GM12878 (cell line): ENCODE measurements around the gene ADAMTSL5. TPM values are rescaled to one million over a fixed set of nuclear protein-coding genes. Genes with fewer than 3 reads are reported as not detected.
"Not testable (repeated sequence)": the region's sequence is repeated elsewhere in the genome, so short reads cannot be mapped to it uniquely, and the experiment has no call there.

Experiments used
- ATAC-seq: fragments of 200-7000 bp; cut with Tn5 transposase; 3 replicates; pipeline ENCODE4 v1.9.1; 2020; ENCODE audit warnings: mild to moderate bottlenecking, moderate library complexity
- BruUV-seq: library from RNA; stranded (reverse); fragments of 400-500 nt; replicated peaks from 2 replicates; lab custom pipeline; 2021; lab: Mats Ljungman, UMichigan
- CTCF ChIA-PET: fragments of 300-600 bp; sonication (Branson Sonifier 250); formaldehyde crosslinking; extraction: SDS; loops from one replicate; lab custom pipeline; 2021; ENCODE audit warnings: inconsistent platforms; lab: Yijun Ruan, JAX
- POLR2A ChIA-PET: fragments of 350-600 bp; formaldehyde crosslinking; extraction: SDS; loops from one replicate; lab custom pipeline; 2021; ENCODE audit warnings: inconsistent platforms; lab: Charles Lee
- RAD21 ChIA-PET: fragments of 300-600 bp; sonication (Branson Sonifier 250); formaldehyde crosslinking; loops from one replicate; lab custom pipeline; 2023; ENCODE audit warnings: antibody characterized with exemption; ENCODE audit not compliant: unreplicated experiment; lab: Charles Lee
- SMC1A ChIA-PET: fragments of 300-600 bp; sonication (Branson Sonifier 250); formaldehyde crosslinking; loops from one replicate; lab custom pipeline; 2023; ENCODE audit not compliant: unreplicated experiment, uncharacterized antibody; lab: Charles Lee
- DNase-seq: peaks from one replicate; pipeline ENCODE4 v3.0.0-alpha.2; 2011; ENCODE audit warnings: low read depth, low spot score
- FAIRE-seq: peaks from 3 replicates; lab custom pipeline; 2011; peaks lifted over from hg19 to GRCh38; lab: Jason Lieb, UNC
- H2AFZ ChIP-seq: 2 replicates; pipeline ENCODE4 v1.6.0; 2011; ENCODE audit warnings: low read depth, low read length, control low read depth; ENCODE audit not compliant: control insufficient read depth
- H3K27ac ChIP-seq: 2 replicates; pipeline ENCODE4 v1.5.1; 2011; ENCODE audit warnings: control low read depth; ENCODE audit not compliant: control insufficient read depth, insufficient read depth
- H3K27me3 ChIP-seq, 2 experiments: replicated peaks in 1 of 2; 2 replicates each; pipeline versions ENCODE4 v1.6.0 to v1.6.1; 2011; ENCODE audit warnings: low read length in 1 of 2; ENCODE audit not compliant: control insufficient read depth in 2 of 2, insufficient read depth in 2 of 2
- H3K36me3 ChIP-seq, 2 experiments: 2 replicates each; pipeline ENCODE4 v1.5.1; 2011; ENCODE audit warnings: low read length in 1 of 2; ENCODE audit not compliant: control insufficient read depth in 2 of 2, insufficient read depth in 2 of 2
- H3K4me1 ChIP-seq: 2 replicates; pipeline ENCODE4 v1.6.1; 2011; ENCODE audit warnings: mild to moderate bottlenecking, low read length, moderate library complexity, mixed read lengths; ENCODE audit not compliant: control insufficient read depth, insufficient read depth
- H3K4me2 ChIP-seq: 2 replicates; pipeline ENCODE4 v1.6.0; 2011; ENCODE audit warnings: control low read depth; ENCODE audit not compliant: control insufficient read depth, insufficient read depth
- H3K4me3 ChIP-seq: fragments of 200-600 bp; sonication (generic); 2 replicates; pipeline ENCODE4 v1.5.1; 2016
- H3K79me2 ChIP-seq: 2 replicates; pipeline ENCODE4 v1.6.0; 2011; ENCODE audit warnings: low read length; ENCODE audit not compliant: control insufficient read depth, insufficient read depth
- H3K9ac ChIP-seq: 2 replicates; pipeline ENCODE4 v1.8.0; 2011; ENCODE audit warnings: low read length, control low read depth, mixed read lengths; ENCODE audit not compliant: control insufficient read depth, insufficient read depth
- H3K9me3 ChIP-seq: replicated peaks from 3 replicates; pipeline ENCODE4 v1.5.1; 2011; ENCODE audit warnings: mild to moderate bottlenecking, low read length; ENCODE audit not compliant: control insufficient read depth, insufficient read depth
- H4K20me1 ChIP-seq: 2 replicates; pipeline ENCODE4 v1.6.0; 2011; ENCODE audit not compliant: control insufficient read depth, insufficient read depth
- BCLAF1 ChIP-seq: fragments of 450-650 bp; IDR thresholded peaks from 2 replicates; pipeline ENCODE4 v1.6.1; 2017; ENCODE audit warnings: antibody characterized with exemption, mild to moderate bottlenecking, moderate library complexity
- BHLHE40 ChIP-seq, 2 experiments: fragments of 450-650 bp in 1 of 2; IDR thresholded peaks; 2 replicates each; pipeline ENCODE4 v1.6.1; 2011 to 2017; ENCODE audit warnings: low read depth in 2 of 2, borderline replicate concordance in 1 of 2, improper control_type of control experiment in 1 of 2, low read length in 1 of 2, mild to moderate bottlenecking in 1 of 2
- HSF1 ChIP-seq: fragments of 150-350 bp; IDR thresholded peaks from 2 replicates; pipeline ENCODE4 v1.6.1; 2014; ENCODE audit warnings: mild to moderate bottlenecking, low read depth, low read length
- MYB ChIP-seq: fragments of 150-350 bp; IDR thresholded peaks from 2 replicates; pipeline ENCODE4 v1.6.1; 2014; ENCODE audit warnings: mild to moderate bottlenecking, low read depth, low read length, borderline replicate concordance
- NR2C1 ChIP-seq: fragments of 450-650 bp; IDR thresholded peaks from 2 replicates; pipeline ENCODE4 v1.6.1; 2017; ENCODE audit warnings: antibody characterized with exemption, mild to moderate bottlenecking, moderate library complexity
- PAX5 ChIP-seq: IDR thresholded peaks from 2 replicates; pipeline ENCODE4 v1.6.1; 2011; ENCODE audit warnings: low read depth, low read length, borderline replicate concordance
- RAD21 ChIP-seq: IDR thresholded peaks from 2 replicates; pipeline ENCODE4 v1.6.1; 2011; ENCODE audit warnings: mild to moderate bottlenecking, low read depth, low read length, moderate library complexity; ENCODE audit not compliant: insufficient read depth
- RUNX3 ChIP-seq: IDR thresholded peaks from 2 replicates; pipeline ENCODE4 v1.6.1; 2012; ENCODE audit warnings: low read length, inconsistent platforms
- SUZ12 ChIP-seq: fragments of 200-600 bp; sonication (generic); IDR thresholded peaks from one replicate; pipeline ENCODE4 v1.6.1; 2018; ENCODE audit warnings: antibody characterized with exemption, mild to moderate bottlenecking; ENCODE audit not compliant: unreplicated experiment
- WGBS: methylation state at CpG from one replicate; pipeline ENCODE4 v1.1.6; 2016; ENCODE audit warnings: low lambda C conversion rate; ENCODE audit not compliant: insufficient replicate concordance, insufficient coverage; ENCODE audit errors: missing lambda C conversion rate; 5-methylcytosine and 5-hydroxymethylcytosine counted together
- in situ Hi-C: fragments of 300-500 bp; cut with MboI; formaldehyde crosslinking; loops from 9 replicates; pipeline ENCODE4 v1.14.3; 2018; ENCODE audit warnings: mixed read lengths
- intact Hi-C: fragments of 100-400 bp; cut with micrococcal nuclease; formaldehyde crosslinking; loops from one replicate; pipeline ENCODE4 v1.14.2; 2022; ENCODE audit not compliant: unreplicated experiment
- polyA plus RNA-seq, 11 experiments: library from polyadenylated mRNA; depleted of rRNA in 4 of 11; unstranded in 6 of 11; stranded (reverse) in 5 of 11; fragments of >200 nt; fragmentation: Nextera tagmentation in 4 of 11; fragmentation: Illumina TruSeq in 1 of 11; extraction: Ambion mirVana in 4 of 11; extraction: Trizol in 1 of 11; gene quantifications; 1 replicate in 1 of 11; 2 replicates in 10 of 11; pipeline versions ENCODE4 v1.2.1 to v1.2.3, GENCODE V29; 2011 to 2016; ENCODE audit warnings: inconsistent platforms in 2 of 11, missing spikeins in 2 of 11, low read depth in 1 of 11
- total RNA-seq, 4 experiments: library from RNA; depleted of rRNA in 3 of 4; stranded (reverse); fragments of >200 nt in 3 of 4; fragmentation: Illumina TruSeq in 1 of 4; extraction: Trizol in 1 of 4; gene quantifications; 2 replicates each; pipeline versions ENCODE4 v1.2.1 to v1.2.3, GENCODE V29; 2013 to 2021

The ADAMTSL5 gene
- total and polyA plus RNA-seq, 10 of the 15 experiments (the other 5 are each of a cell fraction or from before 2014, with no cell fraction given) = 0.04 to 0.83 (median 0.32) TPM; not detected in 4

GRCh38 chr19:1519802-1520201 lies 7.0 kb upstream of the ADAMTSL5 start:
- H3K79me2 ChIP-seq, H3K9ac ChIP-seq, RAD21 ChIA-PET, CTCF ChIA-PET, H3K27me3 ChIP-seq, H3K4me3 ChIP-seq, H3K27ac ChIP-seq, H2AFZ ChIP-seq, H3K4me2 ChIP-seq, H3K4me1 ChIP-seq, H3K9me3 ChIP-seq, intact Hi-C loops, ATAC-seq, DNase-seq, BruUV-seq, SMC1A ChIA-PET, H3K36me3 ChIP-seq, in situ Hi-C loops, H4K20me1 ChIP-seq, FAIRE-seq, POLR2A ChIA-PET: not testable (repeated sequence)
- WGBS = 60% methylated on average over 8 of the region's 8 CpGs

GRCh38 chr19:1518471-1518870 lies 5.7 kb upstream of the ADAMTSL5 start:
- POLR2A ChIA-PET = no interaction called here
- no peaks in the 10 kb centered on the region for H3K36me3 ChIP-seq
- H3K4me3 ChIP-seq = no peak overlapping the region
- ATAC-seq (no peak), FAIRE-seq (no peak), DNase-seq (no peak)
- no peaks in the 10 kb centered on the region for H3K4me1 ChIP-seq
- RAD21 ChIA-PET = no interaction called here
- H3K27ac ChIP-seq = no peak overlapping the region
- WGBS = 47% methylated on average over 4 of the region's 4 CpGs
- no peaks in the 10 kb centered on the region for H3K79me2 ChIP-seq
- H2AFZ ChIP-seq = no peak overlapping the region
- CTCF ChIA-PET = interaction anchor here (0.6 kb wide), 1 partner anchor 14 kb away, joined by 3 read pairs; no protein-coding TSS in a partner anchor
- intact Hi-C loops (no loop called here), in situ Hi-C loops (no loop called here)
- H3K27me3 ChIP-seq = no peaks in the 10 kb centered on the region
- no peaks in the 10 kb centered on the region for H4K20me1 ChIP-seq
- SMC1A ChIA-PET = no interaction called here
- H3K9ac ChIP-seq = no peak overlapping the region
- H3K4me2 ChIP-seq = no peak overlapping the region
- no TSS peak for BruUV-seq
- no peaks in the 10 kb centered on the region for H3K9me3 ChIP-seq
- TF ChIP-seq BHLHE40 (IDR thresholded peaks at IDR 0.05; ENCODE audit: borderline replicate concordance in 1 of 2, low read depth in 2 of 2, low read length in 1 of 2) = no peak
- TF ChIP-seq NR2C1 = no peak
- TF ChIP-seq RUNX3 = no peak
- TF ChIP-seq BCLAF1 = no peak
- TF ChIP-seq HSF1 = no peak
- no peak for TF ChIP-seq RAD21
- no peak for TF ChIP-seq SUZ12
- TF ChIP-seq PAX5 = no peak
- TF ChIP-seq MYB = no peak
